Measurements from ENCODE around the gene PAQR5.

- TF ChIP-seq, protein P1, sequence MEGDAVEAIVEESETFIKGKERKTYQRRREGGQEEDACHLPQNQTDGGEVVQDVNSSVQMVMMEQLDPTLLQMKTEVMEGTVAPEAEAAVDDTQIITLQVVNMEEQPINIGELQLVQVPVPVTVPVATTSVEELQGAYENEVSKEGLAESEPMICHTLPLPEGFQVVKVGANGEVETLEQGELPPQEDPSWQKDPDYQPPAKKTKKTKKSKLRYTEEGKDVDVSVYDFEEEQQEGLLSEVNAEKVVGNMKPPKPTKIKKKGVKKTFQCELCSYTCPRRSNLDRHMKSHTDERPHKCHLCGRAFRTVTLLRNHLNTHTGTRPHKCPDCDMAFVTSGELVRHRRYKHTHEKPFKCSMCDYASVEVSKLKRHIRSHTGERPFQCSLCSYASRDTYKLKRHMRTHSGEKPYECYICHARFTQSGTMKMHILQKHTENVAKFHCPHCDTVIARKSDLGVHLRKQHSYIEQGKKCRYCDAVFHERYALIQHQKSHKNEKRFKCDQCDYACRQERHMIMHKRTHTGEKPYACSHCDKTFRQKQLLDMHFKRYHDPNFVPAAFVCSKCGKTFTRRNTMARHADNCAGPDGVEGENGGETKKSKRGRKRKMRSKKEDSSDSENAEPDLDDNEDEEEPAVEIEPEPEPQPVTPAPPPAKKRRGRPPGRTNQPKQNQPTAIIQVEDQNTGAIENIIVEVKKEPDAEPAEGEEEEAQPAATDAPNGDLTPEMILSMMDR (IDR thresholded peaks at IDR 0.05), result no peak
- TF ChIP-seq POLR2A (IDR thresholded peaks at IDR 0.05), result no peak
These were observed 109.1 kb downstream of the PAQR5 start for GRCh38 chr15:69407719-69408400.
